Activated T-helper 1 cell treated with anti-CD3 and anti-CD28 coated beads, Interleukin-2, amount 50 U/mL, for 16 hours (primary cell): ENCODE measurements around the gene LRPAP1.

Source experiments
- DNase-seq, 2 donors: peaks; one replicate each; pipeline ENCODE4 v3.0.0-alpha.2; 2020; ENCODE audit warnings: low read depth in 1 of 2, low spot score in 1 of 2

The LRPAP1 gene

DNA sequence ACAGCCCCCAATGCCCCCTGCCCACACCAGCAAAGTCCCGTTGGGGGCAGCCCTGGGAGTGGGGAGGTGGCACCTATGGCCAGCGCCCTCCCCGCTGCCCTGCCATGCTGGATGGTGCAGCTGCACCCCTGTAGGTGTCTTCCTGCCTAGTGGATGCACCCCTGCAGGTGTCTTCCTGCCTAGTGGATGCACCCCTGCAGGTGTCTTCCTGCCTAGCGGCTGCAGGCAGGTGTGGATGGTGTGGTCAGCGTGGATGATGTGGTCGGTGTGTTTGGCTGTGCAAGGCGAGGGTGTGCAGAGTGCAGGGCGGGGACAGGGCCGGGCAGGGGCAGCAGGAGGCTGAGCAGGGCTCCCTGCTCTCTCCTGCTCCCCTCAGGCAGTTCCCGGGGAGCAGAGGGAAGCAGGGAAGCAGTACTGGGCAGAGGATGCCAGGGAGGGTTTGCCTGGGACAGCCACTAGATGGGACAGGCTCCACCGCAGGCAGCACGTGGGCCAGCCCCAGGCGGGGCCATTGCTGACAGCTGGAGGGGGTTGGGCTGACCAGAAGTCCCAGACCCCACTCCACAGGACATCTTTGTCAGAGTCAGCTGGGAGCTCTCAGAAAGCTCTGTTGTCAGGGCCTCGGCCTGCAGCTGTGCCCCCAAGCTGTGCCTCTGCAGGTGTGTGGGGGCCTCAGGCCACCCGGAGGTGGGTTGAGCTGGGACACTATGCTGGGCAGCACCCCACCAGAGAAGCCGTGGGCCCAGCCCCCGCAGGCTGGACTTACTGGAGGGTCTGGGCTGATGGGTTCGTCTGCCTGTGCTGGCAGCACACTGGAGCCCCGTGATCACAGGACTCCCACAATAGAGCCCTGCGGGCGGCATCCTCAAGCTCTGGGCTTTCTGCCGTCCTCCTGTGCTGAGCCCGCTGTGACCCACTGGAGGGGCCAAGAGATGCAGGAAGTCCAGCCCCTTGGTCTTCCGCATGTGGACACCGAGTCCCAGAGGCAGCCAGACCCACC, 45.4 kb downstream of the LRPAP1 start:
- DNase-seq: no peak

GRCh38 chr4:3485886-3486540, 46.2 kb downstream of the LRPAP1 start:
- DNase-seq: no peak

DNA sequence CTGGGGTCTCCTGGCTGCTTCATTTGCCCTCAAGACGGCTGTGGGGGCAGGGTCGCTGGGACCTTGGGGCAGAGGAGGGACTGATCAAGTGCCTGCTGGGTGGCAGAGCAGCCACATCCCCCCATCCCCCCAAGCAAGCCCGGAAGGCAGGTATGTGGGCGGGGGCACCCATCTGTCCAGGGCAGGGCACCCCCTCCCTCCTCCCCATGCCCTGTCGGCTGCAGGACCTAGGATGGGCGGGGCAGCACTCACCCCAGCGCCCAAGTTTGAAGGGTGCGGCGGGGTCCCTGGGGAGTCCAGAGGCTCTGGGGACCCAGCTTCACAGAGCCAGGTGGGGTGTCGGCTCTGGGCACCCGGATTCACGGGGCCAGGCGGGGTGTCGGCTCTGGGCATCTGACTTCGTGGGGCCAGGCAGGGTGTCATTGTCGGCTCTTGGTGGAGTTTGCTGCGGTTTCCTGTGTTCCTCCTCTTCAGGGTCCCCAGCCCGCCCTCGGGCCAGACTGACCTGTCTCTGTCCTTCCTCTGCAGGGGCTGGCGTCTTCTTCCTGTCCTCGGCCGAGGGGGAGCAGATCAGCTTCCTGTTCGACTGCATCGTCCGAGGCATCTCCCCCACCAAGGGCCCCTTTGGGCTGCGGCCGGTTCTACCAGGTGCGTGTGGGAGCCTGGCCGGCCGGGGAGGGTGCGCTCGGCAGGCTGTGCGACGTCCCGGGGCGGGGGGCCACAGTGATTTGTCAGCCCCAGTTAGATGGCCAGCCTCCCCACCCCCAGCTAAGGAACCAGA, 47.0 kb downstream of the LRPAP1 start:
- no peak for DNase-seq

DNA sequence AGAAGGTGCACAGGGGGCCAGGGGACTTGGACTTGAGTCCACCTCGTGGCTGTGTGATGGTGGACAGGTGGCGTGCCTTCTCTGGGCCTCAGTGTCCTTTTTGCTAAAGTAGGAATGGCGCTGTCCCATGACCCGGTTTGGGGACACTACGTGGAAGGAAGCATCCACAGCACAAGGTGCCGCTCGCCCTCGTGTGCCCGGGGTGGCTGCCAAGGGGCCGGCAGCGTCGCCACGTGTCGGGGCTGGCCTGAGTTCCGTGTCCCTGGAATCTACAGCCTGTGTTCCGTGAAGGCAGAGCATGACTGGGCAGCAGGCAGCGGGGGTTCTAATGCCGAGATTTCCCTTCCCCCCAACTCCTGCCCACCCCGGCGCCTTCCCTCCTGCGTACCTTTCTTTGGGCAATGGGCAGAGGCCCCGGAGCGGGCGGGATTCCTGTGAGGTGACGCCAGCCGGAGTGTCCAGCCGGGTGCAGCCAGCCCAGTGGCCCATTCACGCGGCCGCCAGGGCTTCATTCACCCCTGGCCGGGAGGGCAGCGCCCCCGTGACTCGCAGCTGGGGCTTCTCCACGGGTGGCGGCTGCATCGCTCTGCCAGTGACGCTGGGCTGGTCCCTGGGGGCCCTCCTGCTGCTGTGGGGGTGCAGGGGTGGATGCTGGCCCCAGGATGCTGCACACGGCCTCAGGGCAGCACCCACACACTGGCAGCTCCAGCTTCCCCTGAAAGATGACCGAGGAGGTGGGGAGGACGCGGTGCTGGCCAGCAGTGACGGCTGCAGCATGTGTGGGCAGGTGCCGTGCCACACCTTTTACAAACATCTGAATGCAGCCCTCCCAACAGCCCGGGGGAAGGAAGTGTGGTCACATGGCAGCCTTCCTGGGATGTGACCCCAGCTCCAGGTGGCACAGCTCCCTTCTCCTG, 47.9 kb downstream of the LRPAP1 start:
- DNase-seq: no peak

GRCh38 chr4:3483471-3483921, 48.7 kb downstream of the LRPAP1 start:
- DNase-seq: no peak

- no peak for DNase-seq
These were observed 49.5 kb downstream of the LRPAP1 start for GRCh38 chr4:3482707-3483106.

- DNase-seq: no peak
These were observed 50.3 kb downstream of the LRPAP1 start for GRCh38 chr4:3481783-3482393.

GRCh38 chr4:3481113-3481531, 51.1 kb downstream of the LRPAP1 start:
- DNase-seq: no peak

DNA sequence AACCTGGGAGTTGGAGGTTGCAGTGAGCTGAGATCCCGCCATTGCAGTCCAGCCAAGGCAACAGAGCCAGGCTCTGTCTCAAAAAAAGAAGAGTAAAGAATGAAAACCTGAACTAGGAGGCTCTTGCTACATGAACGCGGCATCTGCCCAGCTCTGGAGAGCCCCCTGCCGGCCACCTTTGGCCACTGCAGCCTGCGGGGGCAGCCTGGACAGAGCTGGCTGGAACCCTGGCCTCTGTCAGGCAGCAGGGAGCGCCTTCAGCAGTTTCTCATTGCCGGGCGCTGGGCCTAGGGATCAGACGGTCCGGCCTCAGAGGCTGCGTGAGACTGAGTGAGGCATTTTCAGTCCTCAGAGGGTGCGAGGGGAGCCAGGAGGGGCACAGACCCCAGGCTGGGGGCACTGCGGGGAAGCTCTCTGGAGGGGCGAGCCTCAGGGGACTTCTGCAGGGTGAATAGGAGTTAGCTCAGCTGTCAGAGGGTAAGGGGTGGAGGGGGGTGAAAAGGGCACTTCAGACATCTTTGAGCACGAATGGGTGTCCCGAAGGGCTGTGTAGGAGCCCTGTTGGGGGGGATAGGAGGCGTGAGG, 51.6 kb downstream of the LRPAP1 start:
- DNase-seq: peak; percentile 55 to 56

- no peak for DNase-seq
These were observed 52.7 kb downstream of the LRPAP1 start for GRCh38 chr4:3479358-3480101.

- DNase-seq: no peak
These were observed 53.5 kb downstream of the LRPAP1 start for GRCh38 chr4:3478446-3479357.

DNA sequence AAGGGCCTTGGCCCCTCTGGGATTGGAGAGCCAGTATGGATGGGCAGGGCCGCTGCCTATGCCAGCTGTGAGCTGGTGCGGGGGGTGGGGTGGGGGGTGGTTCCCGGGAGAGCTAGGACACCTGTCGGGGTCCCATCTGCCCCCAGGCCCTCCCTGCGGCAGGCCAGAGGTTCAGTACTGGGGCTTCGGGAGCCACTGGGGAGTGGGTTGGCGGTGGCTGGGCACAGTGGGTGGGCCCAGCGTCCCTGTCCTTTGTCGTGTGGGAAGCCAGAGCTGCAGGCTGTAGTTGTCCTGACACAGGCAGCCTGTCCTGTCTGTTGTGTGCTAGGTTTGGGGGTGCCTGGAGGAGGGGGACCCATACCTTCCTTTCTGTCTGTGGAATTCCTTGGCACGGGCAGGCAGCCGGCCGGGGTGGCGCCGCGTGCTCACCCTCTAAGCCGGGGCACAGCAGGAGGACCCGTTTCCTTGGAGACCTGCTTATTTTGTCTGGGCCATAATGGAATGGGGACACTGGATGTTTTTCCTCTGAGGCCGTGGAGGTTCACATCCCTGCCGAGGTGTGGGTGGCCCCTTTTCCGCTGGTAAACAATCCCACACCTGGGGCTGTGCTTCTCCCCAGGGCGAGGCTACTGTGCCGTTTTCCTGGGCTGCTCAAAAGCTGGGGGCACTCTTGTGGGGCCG, 54.3 kb downstream of the LRPAP1 start:
- no peak for DNase-seq

- no peak for DNase-seq
These were observed 55.1 kb downstream of the LRPAP1 start for GRCh38 chr4:3476936-3477749.

GRCh38 chr4:3476341-3476747, 55.9 kb downstream of the LRPAP1 start:
- no peak for DNase-seq

- no peak for DNase-seq
These were observed 56.4 kb downstream of the LRPAP1 start for GRCh38 chr4:3475713-3476260.
